Measurements from ENCODE around the gene AKR1E2.

Gene AKR1E2

GRCh38 chr10:4825868-4826791 lies at the start of gene AKR1E2:
TSS of gene AKR1E2 (plus strand) at chr10:4826207. CDS start at chr10:4826325, 118 bp downstream.
- DNase-seq, result peak; percentile 59

DNA sequence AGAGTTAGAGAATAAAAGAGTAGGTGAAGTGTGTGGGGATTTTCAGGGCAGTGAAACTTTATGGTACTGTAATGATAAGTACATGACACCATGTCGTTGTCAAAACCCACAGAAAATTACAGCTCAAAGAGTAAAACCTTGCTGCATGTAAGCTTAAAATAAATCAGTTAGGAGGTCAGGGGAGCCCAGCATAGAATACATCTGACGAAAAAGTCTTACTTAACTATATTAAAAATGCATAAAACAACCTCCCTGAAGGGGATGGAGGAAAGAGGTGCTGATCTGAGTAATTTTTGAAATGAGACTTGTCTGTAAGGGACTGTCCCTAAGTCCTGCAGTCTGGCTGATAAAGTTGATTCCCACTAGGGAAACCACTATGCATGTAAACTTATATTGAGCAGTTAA lies 49.8 kb upstream of the AKR1E2 start:
- no peak for DNase-seq

GRCh38 chr10:4778761-4779160 lies 47.2 kb upstream of the AKR1E2 start:
- DNase-seq, result no peak

GRCh38 chr10:4780091-4780490 lies 45.9 kb upstream of the AKR1E2 start:
- no peak for DNase-seq

- DNase-seq, result no peak
Observed at GRCh38 chr10:4780782-4781181, 45.2 kb upstream of the AKR1E2 start.

GRCh38 chr10:4781955-4782354 lies 44.1 kb upstream of the AKR1E2 start:
- DNase-seq, result no peak

- no peak for DNase-seq
Observed at GRCh38 chr10:4784667-4785333, 41.2 kb upstream of the AKR1E2 start.

GRCh38 chr10:4786043-4786839 lies 39.8 kb upstream of the AKR1E2 start:
- no peak for DNase-seq

DNA sequence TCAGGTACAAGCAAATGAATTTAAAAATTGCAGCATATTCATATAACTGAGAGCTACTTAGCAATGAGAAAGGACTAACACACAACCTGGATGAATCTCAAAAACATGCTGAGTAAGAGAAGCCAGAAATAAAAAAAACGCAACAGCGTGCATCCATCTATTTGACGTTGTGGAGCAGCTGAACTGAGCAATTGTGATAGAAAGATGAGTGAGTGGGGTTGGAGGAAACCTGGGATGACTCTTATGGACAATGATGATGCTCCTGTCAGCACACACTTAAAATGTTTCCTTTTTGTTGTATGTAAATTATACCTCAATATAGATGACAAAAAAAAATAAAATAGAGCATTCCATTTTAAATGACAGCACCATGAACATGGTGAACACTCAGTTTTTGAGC lies 36.0 kb upstream of the AKR1E2 start:
- DNase-seq, result no peak

GRCh38 chr10:4790922-4791321 lies 35.1 kb upstream of the AKR1E2 start:
- DNase-seq, result no peak

- no peak for DNase-seq
Observed at GRCh38 chr10:4792381-4792780, 33.6 kb upstream of the AKR1E2 start.

DNA sequence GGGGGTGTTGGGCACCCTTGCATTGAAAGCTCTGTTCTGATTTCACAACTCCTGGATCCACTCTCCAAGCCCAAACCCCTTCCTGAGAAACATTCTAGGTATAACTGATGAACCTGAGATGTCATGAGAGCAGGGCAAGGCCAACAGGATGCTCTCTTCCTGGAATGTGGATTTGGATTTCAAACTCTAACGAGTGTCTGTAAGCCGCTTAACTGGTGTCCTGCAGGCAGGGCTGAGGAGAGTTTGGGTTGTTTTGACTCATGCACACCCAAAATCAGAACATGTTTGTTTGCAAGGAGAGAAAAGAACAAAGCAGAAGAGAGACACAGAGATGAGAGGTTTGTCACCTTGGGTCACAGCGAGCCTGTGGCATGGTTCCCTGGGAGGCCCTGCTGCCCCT lies 24.6 kb upstream of the AKR1E2 start:
- DNase-seq, result no peak

DNA sequence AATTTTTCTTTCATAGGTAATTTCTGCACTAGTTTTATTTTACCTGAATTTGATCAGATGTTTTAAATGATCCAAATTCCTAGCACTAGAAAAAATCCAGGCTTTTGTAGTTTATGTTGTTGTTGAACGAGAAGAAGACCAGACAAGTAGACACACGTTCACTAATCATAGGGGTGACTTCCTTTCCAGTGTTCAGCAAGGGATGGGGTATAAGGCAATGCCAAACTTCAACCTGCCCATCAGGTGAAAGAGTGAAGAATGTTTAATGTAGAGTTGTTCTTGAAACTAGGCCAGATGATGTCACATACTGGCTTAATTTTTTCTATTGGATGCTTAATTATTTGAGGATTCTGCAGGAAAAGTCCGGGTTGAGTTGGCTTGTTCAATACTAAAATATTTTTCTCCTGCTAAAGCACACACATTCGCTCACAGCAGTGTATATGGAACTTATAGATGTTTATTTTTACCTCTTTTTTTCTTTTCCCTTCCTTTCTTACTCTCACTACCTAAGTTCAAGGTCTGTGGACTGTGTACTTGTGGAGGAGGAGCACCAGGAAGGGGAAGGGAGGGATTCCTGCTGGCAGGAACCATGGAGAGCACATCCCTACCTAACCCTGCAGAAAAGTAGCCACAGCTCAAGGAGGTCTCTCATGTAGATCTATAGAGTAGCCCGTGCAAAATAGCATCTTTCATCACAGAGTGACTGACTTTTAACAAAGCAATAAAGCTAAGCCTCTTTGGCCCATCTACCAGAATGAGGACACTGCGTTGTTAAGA lies 23.1 kb upstream of the AKR1E2 start:
- DNase-seq, result no peak

GRCh38 chr10:4803822-4804221 lies 22.2 kb upstream of the AKR1E2 start:
- DNase-seq, result no peak

DNA sequence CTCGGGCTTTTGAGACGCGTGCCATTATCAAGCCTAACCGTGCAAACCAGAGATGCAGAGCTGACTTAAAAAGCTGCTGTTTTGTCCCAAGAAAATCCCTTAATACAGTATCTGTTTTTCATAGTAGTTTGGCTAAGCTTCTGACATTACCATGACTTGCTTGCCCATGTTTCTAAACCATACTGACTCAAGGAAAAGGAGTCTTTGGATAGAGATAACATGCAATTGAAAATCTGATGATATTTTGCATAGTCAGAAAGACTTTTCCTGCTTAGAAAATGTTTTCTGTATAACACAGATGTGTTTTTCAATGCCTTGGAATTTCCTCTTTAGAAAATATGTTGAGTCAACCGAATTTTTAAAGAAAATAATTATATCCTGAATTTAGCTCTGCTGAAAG lies 21.5 kb upstream of the AKR1E2 start:
- no peak for DNase-seq

- no peak for DNase-seq
Observed at GRCh38 chr10:4806534-4806933, 19.5 kb upstream of the AKR1E2 start.

DNA sequence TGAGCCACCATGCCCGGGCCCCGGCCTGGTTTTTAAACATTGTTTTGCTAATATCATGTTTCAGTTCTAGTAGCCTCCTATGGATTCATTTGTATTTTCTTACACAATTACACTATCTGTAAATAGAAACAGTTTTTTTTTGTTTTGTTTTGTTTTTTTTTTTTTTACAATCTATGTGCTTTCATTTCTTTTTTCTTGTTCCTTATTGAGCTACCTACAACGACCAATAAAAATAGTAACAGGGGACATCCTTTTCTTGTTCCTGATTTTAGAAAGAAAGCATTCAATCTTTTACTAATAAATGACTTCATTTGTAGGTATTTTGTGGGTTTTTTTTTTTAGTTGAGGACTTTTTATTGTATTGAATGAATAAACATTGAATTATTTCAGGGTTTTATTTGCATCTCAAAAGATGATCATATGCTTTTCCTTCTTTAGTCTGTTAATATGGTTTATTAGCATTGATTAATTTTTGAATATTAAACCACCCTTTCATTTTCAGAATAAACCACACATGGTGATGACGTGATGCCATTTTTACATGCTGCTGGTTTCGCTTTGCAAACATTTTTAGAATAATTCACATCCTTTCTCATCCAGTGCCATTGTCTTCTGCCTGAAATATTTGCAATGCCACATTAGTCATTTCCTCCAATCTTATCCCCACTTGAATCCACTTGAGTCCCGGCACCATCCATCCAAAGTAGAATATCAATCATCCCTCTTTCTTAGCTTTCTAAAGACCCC lies 18.1 kb upstream of the AKR1E2 start:
- no peak for DNase-seq

DNA sequence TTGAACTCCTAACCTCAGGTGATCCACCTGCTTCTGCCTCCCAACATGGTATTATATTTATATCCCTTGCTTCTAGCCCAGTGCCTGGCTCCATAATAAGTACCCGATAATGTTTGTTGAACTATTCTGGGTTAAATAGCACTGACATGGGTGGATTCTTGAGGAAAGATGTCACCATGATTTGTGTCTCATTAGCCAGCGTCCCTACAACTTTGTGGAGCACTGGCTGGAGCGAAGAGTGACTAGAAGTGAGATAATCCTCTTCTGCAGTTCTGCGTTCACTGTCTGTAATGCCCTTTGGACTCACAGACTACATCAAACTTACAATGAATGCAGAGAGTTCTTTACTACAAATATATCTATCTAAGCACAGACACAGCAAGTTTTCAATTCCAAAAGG lies 16.9 kb upstream of the AKR1E2 start:
- no peak for DNase-seq

DNA sequence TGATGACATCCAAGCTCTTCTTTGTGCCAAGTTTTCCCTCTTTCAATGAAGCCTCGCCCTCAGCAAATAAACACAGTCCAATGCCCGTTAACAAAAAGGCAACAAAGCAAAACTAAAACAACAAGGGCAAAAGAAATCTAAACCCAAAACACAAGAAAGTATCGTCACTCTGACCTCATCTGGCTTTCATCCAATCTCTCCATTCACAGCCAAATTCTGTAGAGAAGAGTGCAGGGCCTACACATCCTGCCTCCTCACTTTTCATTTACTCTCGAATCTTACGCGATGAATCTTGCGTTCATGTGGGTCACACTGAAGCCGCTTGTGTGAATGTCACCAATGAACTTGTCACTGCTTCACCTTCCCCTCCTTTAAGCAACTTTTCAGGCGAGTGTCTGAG lies 15.9 kb upstream of the AKR1E2 start:
- DNase-seq, result no peak

DNA sequence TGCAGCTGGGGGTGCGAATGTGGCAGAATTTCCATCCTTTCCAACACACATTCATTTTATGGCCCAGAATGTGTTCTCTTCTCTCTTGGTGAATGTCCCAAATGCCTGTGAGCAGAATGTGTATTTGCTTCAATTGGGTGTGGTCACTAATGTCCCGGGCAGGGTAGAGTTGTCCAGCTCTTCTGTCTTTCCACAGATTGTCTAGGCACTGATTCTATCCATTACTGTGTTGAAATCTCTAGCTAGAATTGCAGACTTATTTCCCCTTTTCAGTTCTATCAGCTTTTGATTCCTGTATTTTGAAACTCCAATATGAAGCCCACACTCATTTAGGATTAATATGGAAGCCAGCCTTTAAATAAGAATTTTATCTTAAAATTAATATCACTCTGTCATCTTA lies 14.0 kb upstream of the AKR1E2 start:
- no peak for DNase-seq

- DNase-seq, result no peak
Observed at GRCh38 chr10:4813023-4813422, 13.0 kb upstream of the AKR1E2 start.

GRCh38 chr10:4813496-4813895 lies 12.5 kb upstream of the AKR1E2 start:
- no peak for DNase-seq
